SHP77 treated with DMSO at 0.1 percent for 48 hours (cell line): ENCODE measurements around the gene RIMS4.

Experiments used
- DNase-seq: peaks from one replicate; lab custom pipeline; 2025; lab: John Stamatoyannopoulos, UW

RIMS4 gene

DNA sequence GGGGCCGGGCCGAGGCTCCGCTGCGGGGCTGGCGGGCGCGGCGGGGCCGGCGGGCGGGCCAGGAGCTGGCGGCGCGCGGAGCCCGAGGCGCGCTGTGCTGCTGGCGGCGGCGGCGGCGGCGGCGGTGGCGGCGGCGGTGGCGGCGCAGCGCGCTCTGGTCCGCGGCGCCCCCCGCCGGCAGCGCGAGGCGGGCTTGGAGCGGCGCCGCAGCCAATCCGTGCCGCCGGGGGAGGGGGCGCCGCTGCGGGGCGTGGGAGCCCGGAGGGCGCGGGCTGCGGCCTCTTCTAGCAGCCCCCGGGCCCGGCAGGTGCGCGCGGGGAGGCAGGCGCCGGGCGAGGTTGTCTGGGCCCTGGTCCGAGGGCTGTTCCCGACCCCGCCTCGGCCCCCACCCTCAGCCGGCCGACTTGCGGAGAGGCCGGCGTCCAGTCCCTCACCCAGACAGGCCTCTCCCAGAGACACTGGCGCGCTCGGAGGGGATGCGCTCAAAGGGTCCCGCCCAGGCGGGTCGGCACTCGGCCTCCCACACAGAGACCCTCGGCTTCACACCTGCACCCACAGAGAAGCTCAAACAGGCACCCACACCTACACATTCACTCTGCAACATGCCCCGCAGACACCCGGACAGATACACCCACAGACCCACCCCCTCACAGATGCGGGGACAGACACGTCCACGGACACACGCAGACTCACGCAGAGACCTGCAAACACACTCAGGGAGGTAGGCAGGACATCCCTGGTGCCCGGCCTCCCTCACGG, at the start of gene RIMS4:
RIMS4 (minus strand) TSS at position 156 of the 759 bp plus-strand sequence. CDS start 275 bp downstream, outside the sequence.
- DNase-seq, result no peak

GRCh38 chr20:44858606-44859360, 48.4 kb upstream of the RIMS4 start:
- DNase-seq, result no peak

GRCh38 chr20:44856856-44857448, 46.6 kb upstream of the RIMS4 start:
- no peak for DNase-seq

GRCh38 chr20:44856442-44856841, 46.1 kb upstream of the RIMS4 start:
- no peak for DNase-seq

DNA sequence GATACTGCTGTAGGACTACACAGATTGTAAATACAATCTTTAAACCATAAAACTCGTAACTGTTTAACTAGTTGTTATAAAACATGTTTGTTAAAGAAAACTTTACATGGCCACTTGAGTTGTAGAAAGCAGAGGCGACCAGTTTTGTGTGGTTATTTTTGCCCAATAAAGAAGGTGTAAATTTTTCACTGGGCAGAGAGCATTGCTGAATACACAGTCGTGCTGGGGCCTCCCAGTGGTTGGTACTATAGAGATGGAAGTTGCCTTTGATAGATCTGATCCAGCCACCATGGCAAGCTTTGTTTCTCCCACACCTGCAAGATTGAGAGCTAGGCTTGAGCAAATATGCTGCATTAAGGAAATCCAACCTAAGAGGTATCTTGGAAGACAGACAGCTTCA, 41.2 kb upstream of the RIMS4 start:
- no peak for DNase-seq

DNA sequence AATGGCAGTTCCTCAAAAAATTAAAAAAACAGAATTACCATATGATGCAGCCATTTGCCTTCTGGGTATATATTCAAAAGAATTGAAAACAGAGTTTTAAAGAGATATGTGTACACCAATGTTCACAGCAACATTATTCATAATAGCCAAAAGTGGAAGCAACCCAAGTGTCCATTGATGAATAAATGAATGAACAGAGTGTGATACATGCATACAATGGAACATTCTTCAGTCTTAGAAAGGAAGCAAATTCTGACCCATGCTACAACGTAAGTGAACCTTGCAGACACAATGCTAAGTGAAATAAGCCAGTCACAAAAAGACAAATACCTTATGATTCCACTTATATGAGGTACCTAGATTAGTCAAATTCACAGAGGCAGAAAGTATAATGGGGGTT, 40.5 kb upstream of the RIMS4 start:
- DNase-seq, result no peak

GRCh38 chr20:44850272-44850671, 39.9 kb upstream of the RIMS4 start:
- no peak for DNase-seq

DNA sequence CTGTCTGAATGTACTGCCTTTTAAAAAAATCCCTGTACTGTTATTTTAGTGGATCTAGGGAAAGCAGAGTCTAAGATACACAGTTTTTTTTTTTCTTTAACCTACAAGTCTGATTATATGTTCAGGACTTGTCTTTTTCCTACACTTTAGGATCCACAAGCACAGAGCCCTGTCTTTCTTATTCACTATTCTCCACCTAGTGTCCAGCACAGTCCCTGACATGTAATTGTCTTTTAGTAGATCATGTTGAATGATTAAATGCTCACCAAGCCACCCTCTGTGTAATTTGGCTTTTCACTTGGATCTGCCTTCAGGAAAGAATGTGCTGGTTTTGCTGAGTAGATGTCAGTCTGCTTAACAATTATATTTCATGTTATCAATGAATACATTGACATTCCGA, 39.4 kb upstream of the RIMS4 start:
- no peak for DNase-seq

DNA sequence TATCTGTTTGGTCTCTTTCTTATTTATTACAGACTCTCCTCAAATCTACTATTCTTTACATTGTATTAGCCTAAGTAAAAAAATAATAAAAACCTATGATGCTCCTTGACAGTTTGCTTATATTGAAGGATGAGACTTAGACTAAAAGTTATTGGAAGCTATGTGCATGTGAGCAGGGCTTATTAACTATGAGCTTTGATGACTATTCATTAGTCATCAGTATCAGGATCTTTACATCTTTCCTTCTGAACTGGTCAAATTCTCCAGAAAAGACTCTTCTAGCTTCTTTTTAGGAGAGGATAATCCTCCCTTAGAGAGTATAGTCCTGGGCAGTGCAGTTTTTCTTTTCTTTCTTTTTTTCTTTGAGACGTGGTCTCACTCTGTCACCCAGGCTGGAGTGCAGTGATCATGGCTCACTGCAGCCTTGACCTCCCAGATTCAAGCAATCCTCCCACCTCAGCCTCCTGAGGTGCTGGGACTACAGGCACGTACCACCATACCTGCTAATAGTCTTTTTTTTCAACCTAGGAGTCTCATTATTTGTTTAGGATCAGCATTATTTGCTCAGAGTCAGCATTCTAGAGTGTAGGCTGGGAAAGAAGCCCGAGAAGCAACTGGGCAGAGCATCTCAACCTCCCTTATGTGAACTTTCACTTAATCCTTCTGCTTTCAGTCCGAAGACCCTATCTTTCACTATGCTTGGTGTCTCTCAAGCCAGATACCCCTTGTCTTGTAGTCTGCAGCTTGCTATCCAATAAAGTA, 38.1 kb upstream of the RIMS4 start:
- DNase-seq, result no peak

GRCh38 chr20:44843876-44844275, 33.5 kb upstream of the RIMS4 start:
- DNase-seq, result no peak

- no peak for DNase-seq
Measured at GRCh38 chr20:44841955-44842354, 31.6 kb upstream of the RIMS4 start.

GRCh38 chr20:44840826-44841225, 30.5 kb upstream of the RIMS4 start:
- no peak for DNase-seq

DNA sequence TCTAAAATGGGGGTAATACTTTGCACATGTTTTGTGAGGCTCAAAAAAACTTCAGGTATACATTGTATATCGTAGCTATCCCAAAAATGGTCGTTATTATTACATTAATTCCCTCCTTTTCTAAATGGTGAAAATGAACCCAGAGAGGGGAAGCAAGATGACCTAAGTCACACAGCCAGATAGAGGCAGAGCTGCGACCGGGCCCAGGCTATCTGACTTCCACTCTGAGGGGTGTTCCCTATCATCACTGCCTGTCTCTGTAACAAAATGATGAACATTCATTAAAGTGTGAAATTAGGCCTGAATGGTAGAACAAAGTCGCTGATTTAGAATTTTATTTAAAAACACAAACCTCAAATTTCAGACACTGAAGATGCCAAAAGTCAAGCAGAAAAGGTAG, 29.1 kb upstream of the RIMS4 start:
- no peak for DNase-seq

GRCh38 chr20:44838521-44838920, 28.2 kb upstream of the RIMS4 start:
- no peak for DNase-seq

GRCh38 chr20:44837946-44838345, 27.6 kb upstream of the RIMS4 start:
- DNase-seq, result no peak

DNA sequence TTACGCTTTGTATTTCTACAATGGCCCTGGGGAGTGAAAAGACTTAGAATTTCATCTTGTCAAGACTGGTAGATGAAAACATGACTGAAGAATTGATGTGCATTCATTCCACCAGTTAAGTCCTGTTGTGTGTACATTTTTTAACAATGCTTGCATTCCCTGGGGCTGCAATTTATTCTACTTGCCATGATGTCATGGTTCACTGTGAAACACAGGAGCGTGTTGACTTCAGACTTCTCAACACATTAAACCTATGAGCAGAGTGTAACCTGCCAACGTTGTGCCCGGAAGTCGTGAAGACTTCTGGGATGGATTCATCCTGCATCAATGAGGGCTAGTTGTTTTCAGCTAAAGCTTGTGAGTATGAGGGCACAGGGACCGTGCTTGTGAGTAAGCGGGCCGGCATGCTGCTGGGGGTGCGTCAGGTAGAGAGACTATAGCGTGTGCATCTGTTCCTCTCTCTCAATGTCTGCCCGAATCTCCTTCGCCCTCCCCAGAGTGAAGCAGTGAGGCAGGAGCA, 26.3 kb upstream of the RIMS4 start:
- DNase-seq, result no peak

DNA sequence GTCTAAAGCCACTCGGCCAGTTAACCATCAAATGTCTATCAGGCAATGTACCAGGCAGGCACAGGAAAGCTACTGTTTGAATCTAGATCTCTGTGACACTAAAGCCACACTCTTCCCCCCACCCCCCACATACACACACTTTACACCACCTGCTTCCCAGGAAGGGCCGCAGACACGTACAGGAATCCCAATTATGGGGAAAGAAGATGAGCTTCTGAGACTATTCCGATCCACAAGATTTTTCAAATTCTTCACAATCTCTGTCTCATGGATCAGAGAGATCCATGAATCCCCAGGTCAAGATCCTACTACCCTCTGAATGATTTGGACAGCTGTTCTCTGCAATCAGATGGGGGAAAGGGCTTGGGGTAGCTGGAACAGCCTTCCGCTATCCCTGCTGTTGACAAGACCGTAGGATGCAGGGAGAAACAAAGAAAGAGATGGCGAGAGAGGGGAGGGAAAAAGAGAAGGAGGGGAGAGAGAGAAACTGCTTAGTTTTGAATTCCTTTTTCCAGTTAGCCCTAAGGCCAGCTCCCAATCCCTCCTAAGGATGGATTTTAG, 25.4 kb upstream of the RIMS4 start:
- no peak for DNase-seq

GRCh38 chr20:44835116-44835515, 24.8 kb upstream of the RIMS4 start:
- DNase-seq, result no peak

DNA sequence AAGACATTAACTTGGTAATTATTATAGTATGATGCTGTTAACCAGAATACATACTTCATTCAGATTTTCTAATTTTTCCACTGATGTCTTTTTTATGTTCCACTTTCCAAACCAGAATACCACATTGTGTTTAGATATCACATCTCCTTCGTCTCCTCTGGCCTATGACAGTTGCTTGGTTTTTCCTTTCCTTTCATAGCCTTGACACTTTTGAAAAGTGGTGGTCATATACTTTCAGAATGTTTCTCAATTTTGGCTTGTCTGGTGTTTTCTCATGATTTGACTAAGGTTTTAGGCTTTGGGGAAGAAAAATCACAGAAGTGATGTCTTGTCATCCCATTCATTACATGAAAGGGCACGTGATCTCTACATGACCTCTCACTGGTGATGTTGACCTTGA, 24.3 kb upstream of the RIMS4 start:
- DNase-seq, result no peak

GRCh38 chr20:44833437-44833836, 23.1 kb upstream of the RIMS4 start:
- no peak for DNase-seq

DNA sequence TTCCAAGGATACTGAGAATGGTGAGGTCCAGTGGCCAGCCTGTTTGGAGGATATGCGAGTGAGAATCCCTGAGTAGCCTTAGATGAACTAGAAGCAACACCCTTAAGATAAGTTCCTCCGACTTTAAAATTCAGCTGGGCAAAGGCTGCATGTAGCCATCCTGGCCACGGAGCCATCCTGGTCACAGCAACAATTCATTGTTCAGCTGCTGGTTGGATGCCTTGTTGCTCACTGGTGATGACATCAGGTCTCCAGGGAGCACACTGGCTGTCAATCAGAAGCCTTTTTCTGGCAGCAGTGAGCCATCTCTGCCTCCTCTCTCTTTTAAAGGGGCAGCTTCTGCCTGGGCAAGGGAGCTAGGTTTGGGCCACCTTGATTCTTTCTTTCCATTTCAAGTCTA, 22.4 kb upstream of the RIMS4 start:
- no peak for DNase-seq

GRCh38 chr20:44830995-44831394, 20.6 kb upstream of the RIMS4 start:
- DNase-seq, result no peak
